Heart right ventricle (tissue), 16 donors: ENCODE data around the gene RPS27A. TPM values are rescaled to one million over a fixed set of nuclear protein-coding genes. Genes with fewer than 3 reads are reported as not detected.

Experiments used
- ATAC-seq, 8 donors: fragments of 200-7000 bp; cut with Tn5 transposase; one replicate each; pipeline ENCODE4 v1.9.1; 2020; ENCODE audit warnings: mild to moderate bottlenecking in 8 of 8, moderate library complexity in 8 of 8, moderate number of reproducible peaks in 1 of 8
- DNase-seq, 2 donors: peaks; one replicate each; pipeline ENCODE4 v3.0.0-alpha.2; 2020
- H3K27ac ChIP-seq, 10 donors: fragments of 200-600 bp; sonication (generic) in 2 of 10; one replicate each; pipeline versions ENCODE4 v1.5.0 to v1.8.0; 2020 to 2022; ENCODE audit warnings: mild to moderate bottlenecking in 3 of 10
- H3K27me3 ChIP-seq, 7 donors: fragments of 200-600 bp; one replicate each; pipeline ENCODE4 v1.8.0; 2021 to 2022; ENCODE audit warnings: mild to moderate bottlenecking in 2 of 7
- H3K36me3 ChIP-seq, 9 donors: fragments of 200-600 bp; sonication (generic) in 1 of 9; one replicate each; pipeline versions ENCODE4 v1.5.0 to v1.8.0; 2020 to 2022; ENCODE audit warnings: mild to moderate bottlenecking in 2 of 9
- H3K4me1 ChIP-seq, 9 donors: fragments of 200-600 bp; sonication (generic) in 1 of 9; one replicate each; pipeline versions ENCODE4 v1.5.0 to v1.8.0; 2020 to 2022; ENCODE audit warnings: mild to moderate bottlenecking in 4 of 9
- H3K4me3 ChIP-seq, 10 donors: fragments of 200-600 bp; sonication (generic) in 2 of 10; one replicate each; pipeline versions ENCODE4 v1.5.0 to v1.8.0; 2020 to 2022; ENCODE audit warnings: mild to moderate bottlenecking in 7 of 10, moderate library complexity in 2 of 10
- H3K9me3 ChIP-seq, 11 donors: fragments of 200-600 bp in 10 of 11; sonication (generic) in 2 of 11; one replicate each; pipeline versions ENCODE4 v1.5.0 to v1.8.0; 2013 to 2022; ENCODE audit warnings: mild to moderate bottlenecking in 2 of 11, control low read depth in 1 of 11, moderate library complexity in 1 of 11
- CTCF ChIP-seq, 9 donors: fragments of 200-600 bp; sonication (generic) in 2 of 9; IDR thresholded peaks; one replicate each; pipeline versions ENCODE4 v1.5.0 to v1.8.0; 2021 to 2022; ENCODE audit warnings: antibody characterized with exemption in 9 of 9, mild to moderate bottlenecking in 5 of 9, moderate library complexity in 1 of 9
- WGBS, 2 donors: extraction: QIAGEN DNeasy Blood & Tissue Kit; methylation state at CpG; one replicate each; pipeline ENCODE4 v1.1.7; 2013; ENCODE audit warnings: inconsistent platforms in 1 of 2; 5-methylcytosine and 5-hydroxymethylcytosine counted together
- intact Hi-C, 10 donors: fragments of 100-400 bp; cut with DNase I; formaldehyde crosslinking; loops; one replicate each; pipeline versions ENCODE4 v1.11.1 to v1.14.2; 2022
- polyA plus RNA-seq, 2 donors: library from polyadenylated mRNA; stranded (reverse); fragments of 200-250 nt; gene quantifications; one replicate each; pipeline ENCODE4 v1.2.3, GENCODE V29; 2013
- total RNA-seq, 10 donors: library from RNA; stranded (reverse); fragmentation: NEBNext Ultra II Directional in 3 of 10; extraction: Animal tissue kit (Norgen Biotek cat#: 25700) in 3 of 10; gene quantifications; one replicate each; pipeline versions ENCODE4 v1.2.1 to v1.2.4, GENCODE V29; 2021 to 2023
- donor health status: Arrhythmogenic right ventricular cardiomyopathy.
- donor health status: ischemic (EF 13 %, LVEDD 7.1; RV severe dilation, severe dysfunction).
- donor health status: healthy with polysubstance abuse.
- donor health status: DM: no; HTN: yes; CAD: no.
- donor health status: DM: no; HTN: no; CAD: no.
- donor health status: ischemic (EF 25% LVEDD 6.9; RV normal size, moderate dysfunction).
- donor health status: ischemic (EF 25% LVEDD 5.7; RV mildly dilated, moderate dysfunction).
- donor health status: healthy.
- donor health status: DM: yes; HTN: yes; CAD: no.
- donor health status: Ischemic cardiomyopathy.
- donor health status: ischemic (EF 35%, LVEDD 5.7; RV mildly dilated, moderate dysfunction).
- donor health status: nonischemic (EF 11% LVEDD 7.7; RV severe dilation, severe dysfunction).
- donor health status: DM: yes; HTN: yes; CAD: no.
- donor health status: PGD.
- donor health status: ischemic (EF 29% LVEDD 5.4; RV normal size, mild dysfunction).
- donor health status: nonischemic (EF 23%, LVEDD 6.1; RV moderate dilation, normal function).

Gene RPS27A
- total and polyA plus RNA-seq, 12 donors, result 365 to 1,979 (median 427) TPM

GRCh38 chr2:55228226-55228563, 4.3 kb upstream of the RPS27A start:
- peaks cover 0 to 44% (median 32%) of the 10 kb centered on the region in 9 donors for H3K4me1 ChIP-seq
- DNase-seq, result no peak
- no peaks in the 10 kb centered on the region for H3K27me3 ChIP-seq
- ATAC-seq, result no peak
- no peaks in the 10 kb centered on the region for H3K9me3 ChIP-seq
- H3K36me3 ChIP-seq, result no peaks in the 10 kb centered on the region
- intact Hi-C loops, result no loop called here
- no peak for TF ChIP-seq CTCF (IDR thresholded peaks at IDR 0.05)
- H3K27ac ChIP-seq, result peak overlapping the region in 2 of 10 donors; percentile 43 to 73
- H3K4me3 ChIP-seq, result no peak overlapping the region

- ATAC-seq, result no peak
- H3K4me3 ChIP-seq, result no peak overlapping the region
- 84 to 85% methylated on average over 2 of the region's 2 CpGs for WGBS, 2 donors
- peaks cover 0 to 9% (median 5%) of the 10 kb centered on the region in 9 donors for H3K36me3 ChIP-seq
- H3K27ac ChIP-seq, result peak overlapping the region in 2 of 10 donors; percentile 11 to 49
- DNase-seq, result no peak
- intact Hi-C loops, result no loop called here
- peaks cover 0 to 50% (median 42%) of the 10 kb centered on the region in 9 donors for H3K4me1 ChIP-seq
- no peaks in the 10 kb centered on the region for H3K27me3 ChIP-seq
- TF ChIP-seq CTCF (IDR thresholded peaks at IDR 0.05), result no peak
- H3K9me3 ChIP-seq, result no peaks in the 10 kb centered on the region
Measured at GRCh38 chr2:55229221-55229620, 3.3 kb upstream of the RPS27A start.

GRCh38 chr2:55230551-55230950, 1.9 kb upstream of the RPS27A start:
- intact Hi-C loops, result loop anchor here in 2 of 10 donors (5.0 to 10.0 kb wide), 2 partner anchors 37 to 384 kb away; partner anchors contain the start of genes MTIF2 (in 2 of the 2) and PPP4R3B (in 1 of the 2)
- Histone ChIP-seq H3K27me3 (no peaks in the 10 kb centered on the region), H3K9me3 (no peaks in the 10 kb centered on the region), H3K27ac (no peak overlapping the region), H3K4me3 (peak overlapping the region in 1 of 10 donors; percentile 62), H3K4me1 (peaks cover 0 to 56% (median 45%) of the 10 kb centered on the region in 9 donors), H3K36me3 (peaks cover 0 to 22% (median 19%) of the 10 kb centered on the region in 9 donors)
- no peak for DNase-seq
- no peak for ATAC-seq
- 97 to 99% methylated on average over 3 of the region's 3 CpGs for WGBS, 2 donors
- no peak for TF ChIP-seq CTCF (IDR thresholded peaks at IDR 0.05)

- peak in 6 of 8 donors; percentile 2 to 27 (median 20) for ATAC-seq
- H3K9me3 ChIP-seq, result no peaks in the 10 kb centered on the region
- H3K4me1 ChIP-seq, result peaks cover 0 to 56% (median 45%) of the 10 kb centered on the region in 9 donors
- H3K27me3 ChIP-seq, result no peaks in the 10 kb centered on the region
- peak in 1 of 9 donors; percentile 28 for TF ChIP-seq CTCF (IDR thresholded peaks at IDR 0.05)
- intact Hi-C loops, result loop anchor here in 3 of 10 donors (1.0 to 10.0 kb wide), 3 partner anchors 36 to 383 kb away; partner anchors contain the start of genes MTIF2 (in 2 of the 3), PPP4R3B (in 1 of the 3) and RTN4 (in 1 of the 3)
- H3K27ac ChIP-seq, result peak overlapping the region; percentile 80 to 98 (median 94)
- 7 to 8% methylated on average over 13 of the region's 13 CpGs for WGBS, 2 donors
- H3K36me3 ChIP-seq, result peaks cover 0 to 33% (median 28%) of the 10 kb centered on the region in 9 donors
- no peak for DNase-seq
- H3K4me3 ChIP-seq, result peak overlapping the region; percentile 62 to 98 (median 88)
Measured at GRCh38 chr2:55231546-55232083, 873 bp upstream of the RPS27A start.
